BJ (cell line): ENCODE data around the gene MLPH. TPM values are rescaled to one million over a fixed set of nuclear protein-coding genes. Genes with fewer than 3 reads are reported as not detected.

ENCODE experiments used
- CTCF ChIA-PET: fragments of 350-600 bp; formaldehyde crosslinking; extraction: SDS; loops from one replicate; lab custom pipeline; 2021; ENCODE audit warnings: antibody characterized with exemption, inconsistent platforms; lab: Yijun Ruan, JAX
- POLR2A ChIA-PET: fragments of 300-600 bp; sonication (Branson Sonifier 250); formaldehyde crosslinking; extraction: SDS; loops from one replicate; lab custom pipeline; 2021; ENCODE audit warnings: antibody characterized with exemption; lab: Charles Lee
- DNase-seq: peaks from one replicate; pipeline ENCODE4 v3.0.0-alpha.2; 2011; ENCODE audit warnings: low read depth
- H3K27me3 ChIP-seq: 2 replicates; pipeline ENCODE4 v1.6.0; 2011; ENCODE audit warnings: low read length; ENCODE audit not compliant: control insufficient read depth, insufficient read depth
- H3K36me3 ChIP-seq: 2 replicates; pipeline ENCODE4 v1.5.1; 2011; ENCODE audit warnings: low read length; ENCODE audit not compliant: control insufficient read depth, insufficient read depth
- H3K4me3 ChIP-seq: 2 replicates; pipeline ENCODE4 v1.5.1; 2011; ENCODE audit warnings: low read depth, mild to moderate bottlenecking, control low read depth, low read length
- polyA plus RNA-seq: library from polyadenylated mRNA; depleted of rRNA; stranded (reverse); fragments of >200 nt; gene quantifications from 2 replicates; pipeline ENCODE4 v1.2.3, GENCODE V29; 2011
- TF ChIP-seq, protein P1 (sequence below): IDR thresholded peaks from 2 replicates; pipeline ENCODE4 v1.5.1; 2011; ENCODE audit warnings: low read depth, mild to moderate bottlenecking, control low read depth, inconsistent platforms, low read length, moderate library complexity; ENCODE audit not compliant: insufficient read depth

Gene MLPH
- polyA plus RNA-seq, 1 experiment: 18.5 TPM

DNA sequence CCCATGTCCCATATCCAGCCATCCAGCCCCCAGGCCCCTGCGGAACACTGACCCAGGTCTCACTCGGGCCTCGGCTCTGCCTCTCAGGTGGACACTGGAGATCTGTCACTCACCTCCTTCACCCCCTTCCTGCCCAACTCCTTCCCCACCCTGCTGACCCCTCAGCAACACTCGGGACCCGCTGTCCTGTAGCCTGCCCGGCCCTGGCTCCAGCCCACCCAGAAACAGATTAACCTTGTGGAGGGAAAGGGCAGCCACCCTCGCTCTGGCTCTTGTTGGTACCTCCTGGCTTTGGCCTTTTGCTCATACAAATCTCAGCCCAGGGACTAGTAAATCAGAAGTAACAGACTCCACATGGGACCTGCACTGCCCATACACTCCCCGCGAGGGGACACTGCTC lies 49.6 kb downstream of the MLPH start:
- Histone ChIP-seq H3K36me3 (peaks cover 7% of the 10 kb centered on the region), H3K4me3 (no peak overlapping the region), H3K27me3 (no peaks in the 10 kb centered on the region)
- DNase-seq: no peak
- TF ChIP-seq, protein P1, sequence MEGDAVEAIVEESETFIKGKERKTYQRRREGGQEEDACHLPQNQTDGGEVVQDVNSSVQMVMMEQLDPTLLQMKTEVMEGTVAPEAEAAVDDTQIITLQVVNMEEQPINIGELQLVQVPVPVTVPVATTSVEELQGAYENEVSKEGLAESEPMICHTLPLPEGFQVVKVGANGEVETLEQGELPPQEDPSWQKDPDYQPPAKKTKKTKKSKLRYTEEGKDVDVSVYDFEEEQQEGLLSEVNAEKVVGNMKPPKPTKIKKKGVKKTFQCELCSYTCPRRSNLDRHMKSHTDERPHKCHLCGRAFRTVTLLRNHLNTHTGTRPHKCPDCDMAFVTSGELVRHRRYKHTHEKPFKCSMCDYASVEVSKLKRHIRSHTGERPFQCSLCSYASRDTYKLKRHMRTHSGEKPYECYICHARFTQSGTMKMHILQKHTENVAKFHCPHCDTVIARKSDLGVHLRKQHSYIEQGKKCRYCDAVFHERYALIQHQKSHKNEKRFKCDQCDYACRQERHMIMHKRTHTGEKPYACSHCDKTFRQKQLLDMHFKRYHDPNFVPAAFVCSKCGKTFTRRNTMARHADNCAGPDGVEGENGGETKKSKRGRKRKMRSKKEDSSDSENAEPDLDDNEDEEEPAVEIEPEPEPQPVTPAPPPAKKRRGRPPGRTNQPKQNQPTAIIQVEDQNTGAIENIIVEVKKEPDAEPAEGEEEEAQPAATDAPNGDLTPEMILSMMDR: no peak
- CTCF ChIA-PET: interaction anchor here (1.4 kb wide), 1 partner anchor 35 kb away, joined by 4 read pairs; no protein-coding TSS in a partner anchor
- POLR2A ChIA-PET: no interaction called here

DNA sequence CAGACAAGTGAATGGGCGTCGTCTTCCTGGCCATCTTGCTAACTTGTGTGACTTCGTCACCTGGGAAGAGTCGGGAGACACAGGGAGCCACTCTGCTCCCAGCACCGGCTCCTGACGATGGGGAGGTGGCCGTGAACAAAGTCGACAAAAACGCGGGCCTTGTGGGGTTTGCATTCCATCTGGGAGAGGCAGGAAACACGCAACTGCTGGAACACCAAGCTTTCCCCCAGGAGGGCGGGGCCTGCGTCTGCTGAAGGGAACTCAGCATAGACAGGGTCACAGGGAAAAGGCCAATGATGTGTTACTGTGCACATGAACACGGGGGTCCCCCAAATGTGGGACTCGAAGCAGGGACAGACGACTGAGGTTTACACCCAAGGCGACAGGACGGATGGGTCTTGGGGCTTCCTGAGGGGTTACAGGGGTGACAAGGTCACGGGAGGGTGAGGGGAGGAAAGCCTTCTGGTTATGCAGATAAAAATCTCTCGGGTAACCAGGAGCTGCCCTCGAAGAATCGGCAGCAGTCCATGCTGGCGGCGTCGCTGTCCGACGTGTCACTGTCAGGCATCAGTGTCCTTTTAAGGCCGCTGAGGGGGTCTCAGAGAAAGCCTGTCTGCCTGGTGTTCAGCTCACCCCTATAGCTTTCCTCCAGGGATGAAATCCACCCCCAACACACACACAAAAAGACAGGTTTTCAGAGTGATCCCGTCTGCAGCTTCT lies 51.1 kb downstream of the MLPH start:
- TF ChIP-seq, protein P1: no peak
- POLR2A ChIA-PET: no interaction called here
- Histone ChIP-seq H3K36me3 (peaks cover 6% of the 10 kb centered on the region), H3K4me3 (no peak overlapping the region), H3K27me3 (no peaks in the 10 kb centered on the region)
- DNase-seq: no peak
- CTCF ChIA-PET: interaction anchor here (1.2 to 2.9 kb wide), 3 partner anchors 9 to 33 kb away, joined by 3 to 18 read pairs (median 10); no protein-coding TSS in a partner anchor

DNA sequence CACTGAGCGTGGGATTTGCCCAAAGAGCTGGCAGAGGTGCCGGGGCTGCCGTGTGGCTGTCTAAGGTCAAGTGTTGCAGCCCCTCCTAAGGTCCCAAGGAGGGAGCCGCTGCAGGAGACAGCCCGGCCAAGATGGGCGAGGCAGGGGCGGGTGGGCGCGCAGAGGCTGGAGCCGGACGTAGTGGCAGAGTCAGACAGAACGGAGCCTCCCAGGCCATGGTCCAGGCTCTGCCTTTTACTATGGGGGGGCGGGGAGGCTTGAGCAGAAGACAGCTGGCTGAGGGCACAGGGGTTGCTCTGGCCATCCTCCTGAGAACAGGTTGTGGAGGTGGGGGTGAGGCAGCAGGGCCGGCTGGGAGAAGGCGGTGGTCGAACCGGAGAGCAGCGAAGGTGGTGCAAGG lies 51.9 kb downstream of the MLPH start:
- DNase-seq: no peak
- TF ChIP-seq, protein P1: no peak
- H3K27me3 ChIP-seq: no peaks in the 10 kb centered on the region
- CTCF ChIA-PET: interaction anchor here (1.2 to 2.9 kb wide), 3 partner anchors 10 to 33 kb away, joined by 3 to 18 read pairs (median 10); no protein-coding TSS in a partner anchor
- no peak overlapping the region for H3K4me3 ChIP-seq
- POLR2A ChIA-PET: no interaction called here
- H3K36me3 ChIP-seq: peaks cover 6% of the 10 kb centered on the region

DNA sequence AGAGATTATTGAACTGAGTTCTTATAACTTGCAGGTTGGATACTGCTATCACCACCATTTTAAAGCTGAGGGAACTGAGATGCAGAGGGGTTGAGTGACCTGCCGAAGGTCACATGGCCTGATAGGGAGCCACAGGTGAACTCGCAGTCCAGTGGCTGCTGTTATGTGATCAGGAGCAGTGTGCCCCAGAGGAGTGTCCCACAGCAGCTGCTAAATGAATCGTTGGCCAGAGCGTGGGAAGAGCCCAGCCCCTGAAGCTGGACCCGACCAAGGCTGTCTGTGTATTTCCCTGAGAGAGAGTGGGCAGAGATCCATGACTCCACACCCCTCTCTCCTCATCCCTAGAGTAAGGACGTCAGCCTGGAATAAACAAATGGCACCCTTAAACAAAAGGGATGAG lies 52.6 kb downstream of the MLPH start:
- H3K36me3 ChIP-seq: peaks cover 6% of the 10 kb centered on the region
- no peak for DNase-seq
- CTCF ChIA-PET: interaction anchor here (1.7 to 2.9 kb wide), 2 partner anchors 10 to 32 kb away, joined by 10 to 18 read pairs; no protein-coding TSS in a partner anchor
- no peaks in the 10 kb centered on the region for H3K27me3 ChIP-seq
- H3K4me3 ChIP-seq: no peak overlapping the region
- TF ChIP-seq, protein P1: no peak
- POLR2A ChIA-PET: no interaction called here

DNA sequence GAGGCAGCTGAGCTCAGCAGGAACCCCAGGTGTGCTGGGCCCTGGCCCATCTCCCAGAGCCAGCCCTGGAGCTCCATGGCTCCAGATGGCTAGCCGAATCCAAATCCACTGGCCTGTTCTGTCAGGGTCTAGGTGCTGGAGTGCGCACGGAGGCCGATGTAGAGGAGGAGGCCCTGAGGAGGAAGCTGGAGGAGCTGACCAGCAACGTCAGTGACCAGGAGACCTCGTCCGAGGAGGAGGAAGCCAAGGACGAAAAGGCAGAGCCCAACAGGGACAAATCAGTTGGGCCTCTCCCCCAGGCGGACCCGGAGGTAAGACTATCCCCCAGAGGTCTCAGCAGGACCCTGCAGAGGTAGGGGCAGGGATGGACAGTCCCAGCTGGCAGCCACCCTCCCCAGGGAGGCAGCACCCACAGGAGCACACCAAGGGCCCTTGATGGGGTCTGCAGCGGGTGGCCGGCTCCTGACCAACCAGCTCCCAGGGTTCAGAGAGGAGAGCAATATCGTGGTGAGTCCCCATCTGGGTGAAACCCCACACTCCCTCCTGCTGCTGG lies 53.2 kb downstream of the MLPH start:
- TF ChIP-seq, protein P1: no peak
- Histone ChIP-seq H3K4me3 (no peak overlapping the region), H3K27me3 (no peaks in the 10 kb centered on the region), H3K36me3 (peaks cover 5% of the 10 kb centered on the region)
- DNase-seq: no peak
- ChIA-PET CTCF (interaction anchor here (1.0 to 2.9 kb wide), 3 partner anchors 28 to 69 kb away, joined by 4 to 18 read pairs (median 4); no protein-coding TSS in a partner anchor), POLR2A (no interaction called here)
